Measurements from ENCODE around the gene UGT8.

DNA sequence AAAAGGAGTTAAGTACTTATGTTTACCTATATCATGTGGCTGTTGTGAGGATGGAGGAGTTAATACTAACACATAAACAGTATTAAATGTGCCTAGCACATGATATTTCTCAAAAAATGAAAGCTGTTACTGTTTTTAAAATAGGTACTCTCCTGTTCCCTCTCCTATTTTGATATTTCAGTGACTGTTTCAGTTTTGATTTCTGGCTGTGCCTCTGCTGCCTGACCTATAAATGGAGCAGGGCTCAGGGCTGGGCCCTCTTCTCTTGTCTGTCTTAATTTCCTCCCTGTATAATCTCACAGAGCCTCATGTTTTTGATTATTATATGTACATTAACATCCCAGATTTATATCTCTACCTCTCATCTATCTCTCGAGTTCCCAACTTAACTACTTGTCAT, 93.3 kb downstream of the UGT8 start:
- TF ChIP-seq, protein P1, sequence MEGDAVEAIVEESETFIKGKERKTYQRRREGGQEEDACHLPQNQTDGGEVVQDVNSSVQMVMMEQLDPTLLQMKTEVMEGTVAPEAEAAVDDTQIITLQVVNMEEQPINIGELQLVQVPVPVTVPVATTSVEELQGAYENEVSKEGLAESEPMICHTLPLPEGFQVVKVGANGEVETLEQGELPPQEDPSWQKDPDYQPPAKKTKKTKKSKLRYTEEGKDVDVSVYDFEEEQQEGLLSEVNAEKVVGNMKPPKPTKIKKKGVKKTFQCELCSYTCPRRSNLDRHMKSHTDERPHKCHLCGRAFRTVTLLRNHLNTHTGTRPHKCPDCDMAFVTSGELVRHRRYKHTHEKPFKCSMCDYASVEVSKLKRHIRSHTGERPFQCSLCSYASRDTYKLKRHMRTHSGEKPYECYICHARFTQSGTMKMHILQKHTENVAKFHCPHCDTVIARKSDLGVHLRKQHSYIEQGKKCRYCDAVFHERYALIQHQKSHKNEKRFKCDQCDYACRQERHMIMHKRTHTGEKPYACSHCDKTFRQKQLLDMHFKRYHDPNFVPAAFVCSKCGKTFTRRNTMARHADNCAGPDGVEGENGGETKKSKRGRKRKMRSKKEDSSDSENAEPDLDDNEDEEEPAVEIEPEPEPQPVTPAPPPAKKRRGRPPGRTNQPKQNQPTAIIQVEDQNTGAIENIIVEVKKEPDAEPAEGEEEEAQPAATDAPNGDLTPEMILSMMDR (IDR thresholded peaks at IDR 0.05), result no peak
- no peak for TF ChIP-seq POLR2A (IDR thresholded peaks at IDR 0.05)
